Stimulated activated CD8-positive, alpha-beta memory T cell treated with anti-CD3 and anti-CD28 coated beads, Interleukin-15, amount 100 ng/mL, for 1 hour (primary cell): Measurements from ENCODE around the gene BCAP31.
"Not testable (repeated sequence)": the region's sequence is repeated elsewhere in the genome, so short reads cannot be mapped to it uniquely, and the experiment has no call there.

Experiments
- DNase-seq: peaks from one replicate; pipeline ENCODE4 v3.0.0-alpha.2; 2020; ENCODE audit warnings: low read depth

Gene BCAP31

DNA sequence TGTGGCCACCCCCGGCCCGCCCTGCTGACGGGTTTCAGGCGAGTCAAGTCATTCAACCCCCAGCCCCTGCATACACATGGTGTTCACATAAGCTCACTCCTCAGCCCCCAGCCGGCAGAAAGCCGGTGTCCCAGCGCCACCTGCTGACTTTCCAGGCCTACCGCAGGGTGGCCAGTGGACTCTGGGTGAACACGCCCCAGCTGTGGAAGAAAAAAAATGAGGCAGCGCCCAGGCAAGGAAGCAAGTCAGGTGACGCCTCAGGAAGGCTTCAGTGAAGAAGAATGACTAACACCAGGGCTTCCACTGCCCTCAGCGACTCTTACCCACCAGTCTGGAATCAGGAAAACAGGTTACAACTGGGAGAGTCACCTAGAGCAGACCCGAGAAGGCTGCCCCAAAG lies 15.8 kb downstream of the BCAP31 start:
- DNase-seq, result no peak

DNA sequence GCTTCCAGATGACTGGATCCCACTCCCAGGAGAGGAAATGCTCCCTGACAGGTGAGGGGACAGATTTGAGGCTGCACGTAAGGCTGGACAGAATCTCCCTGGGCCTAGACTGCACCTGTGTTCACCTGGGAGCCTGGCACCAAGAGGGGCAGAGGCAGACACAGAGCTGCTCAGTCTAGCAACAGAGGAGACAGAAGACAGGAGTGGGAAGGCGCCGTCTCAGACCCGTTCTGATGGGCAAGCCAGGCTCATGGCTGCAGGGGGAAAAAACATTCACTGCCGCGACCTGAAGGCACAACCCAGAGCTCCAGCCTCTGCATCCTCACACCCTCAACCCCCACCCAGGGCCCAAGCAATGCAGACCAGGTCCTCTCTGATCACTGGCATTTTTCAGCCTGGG lies 16.8 kb downstream of the BCAP31 start:
- no peak for DNase-seq

DNA sequence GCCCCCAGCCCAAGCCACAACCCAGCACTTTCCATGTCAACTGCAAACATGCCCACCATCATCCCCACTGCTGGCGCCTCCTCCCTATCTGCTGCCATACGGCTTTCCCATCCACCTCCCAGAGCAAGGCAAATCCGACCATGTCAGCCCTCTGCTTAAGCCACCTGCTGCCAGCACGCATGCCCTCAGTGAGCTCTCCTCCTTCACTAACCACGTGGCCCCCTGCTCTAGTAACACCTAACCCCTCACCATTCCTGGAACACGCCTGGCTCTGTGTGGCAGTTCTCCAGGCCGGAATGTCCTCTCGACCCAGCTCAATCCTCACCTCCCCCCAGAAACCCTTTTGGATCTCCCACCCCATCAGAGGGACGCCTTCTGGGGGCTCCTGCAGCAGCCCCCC lies 17.4 kb downstream of the BCAP31 start:
- no peak for DNase-seq

DNA sequence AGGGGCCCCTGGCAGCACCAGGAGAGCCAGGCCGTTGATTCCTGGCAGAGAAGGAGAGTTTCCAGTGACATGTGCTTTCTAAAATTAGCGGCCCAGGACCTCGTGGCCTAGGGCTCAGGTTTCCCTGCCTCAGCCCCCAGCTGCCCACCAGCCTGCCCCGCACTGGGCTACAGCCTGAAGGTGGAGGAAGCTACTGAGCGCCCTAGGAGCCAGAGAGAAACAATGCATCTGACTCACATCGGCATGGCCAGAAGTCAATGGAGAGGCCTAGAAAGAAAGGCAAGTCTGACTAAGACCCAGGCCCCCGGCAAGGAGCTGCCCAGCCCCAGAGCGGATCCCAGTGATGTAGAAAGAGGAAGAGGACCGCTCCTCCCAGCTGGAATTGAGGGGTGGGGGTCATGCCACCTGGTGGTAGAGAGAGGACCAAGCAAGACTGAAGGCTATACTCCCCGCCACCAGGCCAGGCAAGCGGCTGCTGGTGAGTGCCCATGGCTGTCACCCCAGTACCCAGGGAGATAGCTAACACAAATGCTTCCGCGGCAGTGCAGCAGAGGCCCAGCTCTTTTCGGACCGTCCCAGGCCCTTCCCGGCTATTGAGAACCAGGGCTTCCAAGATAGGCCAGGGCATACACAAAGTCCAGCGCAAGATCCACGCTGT lies 18.7 kb downstream of the BCAP31 start:
- not testable (repeated sequence) for DNase-seq

DNA sequence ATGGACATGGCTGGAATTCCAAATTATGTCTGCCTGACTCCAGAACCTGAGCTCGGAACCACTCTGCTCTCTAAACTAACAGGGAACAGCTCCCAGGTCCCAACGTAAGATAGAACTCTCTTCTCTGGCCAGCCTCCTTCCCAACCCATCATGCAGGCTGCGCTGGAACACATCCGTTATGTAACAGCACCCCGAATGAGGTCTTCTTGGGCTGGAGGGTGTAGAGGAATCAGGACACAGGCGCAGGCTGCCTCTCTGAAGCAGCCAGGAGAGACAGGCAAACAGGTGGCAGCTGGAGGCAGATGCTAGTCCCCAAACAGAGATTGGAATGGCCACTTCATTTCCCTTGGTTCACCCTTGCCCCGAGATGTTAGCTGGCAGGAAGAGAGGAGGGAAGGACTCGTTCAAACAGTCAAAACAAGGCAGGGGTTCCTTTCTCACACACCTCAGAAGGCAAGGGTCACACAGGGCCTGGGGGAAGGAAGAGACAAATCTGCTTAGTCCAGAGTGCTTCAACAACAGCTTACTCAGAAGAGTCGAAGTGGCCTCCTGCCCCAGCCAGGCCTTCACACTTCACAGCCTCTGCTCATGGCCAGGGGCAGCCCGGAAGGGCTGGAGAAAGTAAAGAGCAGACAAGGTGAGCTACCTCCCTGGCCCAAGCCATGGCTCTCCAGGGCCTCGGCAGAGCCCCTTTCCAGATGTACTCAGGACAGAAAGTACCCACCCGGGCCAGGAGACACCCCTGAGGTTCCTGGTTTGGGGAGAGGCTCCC lies 19.4 kb downstream of the BCAP31 start:
- not testable (repeated sequence) for DNase-seq

DNA sequence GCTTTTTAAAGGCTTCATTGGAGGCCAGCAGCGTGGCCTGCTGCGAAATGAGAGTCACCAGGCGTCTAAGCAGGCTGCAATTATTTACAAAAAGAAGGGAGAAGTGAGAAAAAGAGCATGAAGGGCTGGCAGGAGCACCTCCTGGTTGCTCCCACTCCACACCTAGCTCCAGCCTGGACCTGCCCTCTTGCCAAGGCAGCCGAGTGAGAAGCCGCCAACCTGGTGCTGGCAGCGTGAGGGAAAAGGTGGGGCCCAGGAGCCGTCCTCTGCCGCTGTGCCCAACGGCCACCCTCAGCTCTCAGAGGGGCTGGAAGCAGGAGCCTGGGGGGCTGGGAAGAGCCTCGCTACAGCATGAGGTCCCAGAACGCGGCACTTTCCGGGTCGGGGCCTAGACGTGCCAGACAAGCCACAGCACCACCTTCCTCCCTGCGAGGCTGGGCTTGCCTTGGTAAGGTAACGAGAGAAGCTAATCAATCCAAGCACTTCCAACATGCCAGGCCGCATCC lies 20.1 kb downstream of the BCAP31 start:
- no peak for DNase-seq

DNA sequence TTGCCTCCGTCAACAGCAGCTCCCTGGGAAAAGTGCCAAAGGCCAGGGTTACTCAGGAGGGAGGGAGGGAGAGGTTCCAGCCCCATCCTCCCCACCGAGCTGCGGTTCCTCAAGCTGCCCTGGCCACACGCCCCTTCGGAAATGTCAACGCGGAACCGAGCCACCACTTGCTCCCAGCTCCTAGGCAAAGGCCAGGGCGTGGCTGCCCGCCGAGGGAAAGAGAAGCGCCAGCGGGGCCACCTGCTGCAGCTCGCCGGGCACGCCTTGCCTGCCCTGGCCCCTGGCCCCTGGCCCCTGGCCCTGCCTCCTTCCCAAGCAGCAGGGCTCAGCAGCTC lies 21.2 kb downstream of the BCAP31 start:
- DNase-seq, result no peak

DNA sequence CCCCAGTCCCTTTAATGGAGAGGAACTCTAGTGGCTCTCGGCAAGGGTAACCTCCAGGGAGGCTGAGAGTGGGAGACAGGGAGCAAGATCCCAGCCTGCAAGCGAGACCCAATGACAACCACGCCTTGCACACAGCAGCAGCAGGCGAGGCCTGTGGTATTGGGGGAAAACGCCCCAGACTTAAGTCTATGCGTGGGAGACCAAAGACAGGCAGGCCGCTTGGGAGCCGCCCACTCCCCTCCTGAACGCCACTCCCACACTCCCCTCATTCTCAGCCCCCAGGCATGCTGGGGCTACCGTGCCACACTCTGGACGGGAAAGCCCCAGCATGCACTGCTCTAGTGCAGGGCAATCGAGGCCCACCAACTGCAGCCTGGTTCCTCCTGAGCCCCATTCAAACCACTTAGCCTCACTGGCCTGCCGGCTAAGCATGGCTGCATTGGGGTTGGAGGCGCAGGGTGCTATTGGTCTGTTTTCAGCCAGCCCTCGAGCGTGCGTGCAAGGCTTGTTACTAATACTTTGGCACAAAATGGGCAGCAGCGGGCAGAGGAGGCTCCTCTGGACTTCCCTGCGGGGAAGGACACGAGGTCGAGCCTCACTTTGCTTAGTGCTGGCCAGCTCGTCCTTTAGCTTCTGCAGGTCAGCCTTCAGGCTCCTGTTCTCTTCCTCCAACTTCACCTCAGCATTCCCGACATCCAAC lies 21.7 kb downstream of the BCAP31 start:
- no peak for DNase-seq

DNA sequence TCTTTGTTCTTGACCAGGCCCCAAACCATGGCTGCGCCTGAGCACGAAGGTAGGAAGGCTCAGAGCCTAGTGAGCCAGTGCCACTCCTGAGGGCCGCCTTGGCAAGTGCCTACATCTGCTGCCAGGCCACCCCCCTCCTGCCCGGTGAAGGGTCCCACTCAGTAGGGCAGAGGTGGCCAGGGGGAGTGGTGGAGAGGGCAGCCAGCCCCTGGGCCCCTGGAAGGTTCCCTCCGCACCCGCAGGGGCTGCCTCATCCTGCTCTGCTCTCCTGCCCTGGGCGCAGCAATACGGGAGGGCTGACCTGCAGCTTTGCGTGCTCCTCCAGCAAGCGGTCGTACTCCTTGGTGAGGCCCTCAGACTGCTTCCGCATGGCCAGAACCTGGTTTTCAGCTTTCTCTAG lies 22.5 kb downstream of the BCAP31 start:
- DNase-seq, result no peak

DNA sequence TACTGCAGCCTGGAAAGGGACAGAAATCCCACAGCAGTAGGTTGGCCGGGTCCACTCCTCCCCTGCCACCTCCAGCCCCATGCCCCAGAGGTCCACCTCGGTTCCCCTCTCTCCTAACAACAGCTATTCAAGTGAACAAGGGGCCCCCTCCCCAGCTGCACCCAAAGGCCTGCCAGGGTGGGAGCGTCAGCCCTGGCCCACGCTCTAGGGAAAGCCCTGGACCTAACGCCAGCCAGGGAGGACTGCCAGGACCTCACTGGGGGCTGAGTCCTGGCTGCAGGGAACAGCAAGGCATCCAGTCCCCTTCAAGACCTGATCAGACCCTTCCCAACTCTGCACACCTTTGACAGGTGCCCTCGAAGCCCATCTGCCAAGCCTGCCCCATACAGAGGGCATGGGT lies 23.2 kb downstream of the BCAP31 start:
- no peak for DNase-seq

DNA sequence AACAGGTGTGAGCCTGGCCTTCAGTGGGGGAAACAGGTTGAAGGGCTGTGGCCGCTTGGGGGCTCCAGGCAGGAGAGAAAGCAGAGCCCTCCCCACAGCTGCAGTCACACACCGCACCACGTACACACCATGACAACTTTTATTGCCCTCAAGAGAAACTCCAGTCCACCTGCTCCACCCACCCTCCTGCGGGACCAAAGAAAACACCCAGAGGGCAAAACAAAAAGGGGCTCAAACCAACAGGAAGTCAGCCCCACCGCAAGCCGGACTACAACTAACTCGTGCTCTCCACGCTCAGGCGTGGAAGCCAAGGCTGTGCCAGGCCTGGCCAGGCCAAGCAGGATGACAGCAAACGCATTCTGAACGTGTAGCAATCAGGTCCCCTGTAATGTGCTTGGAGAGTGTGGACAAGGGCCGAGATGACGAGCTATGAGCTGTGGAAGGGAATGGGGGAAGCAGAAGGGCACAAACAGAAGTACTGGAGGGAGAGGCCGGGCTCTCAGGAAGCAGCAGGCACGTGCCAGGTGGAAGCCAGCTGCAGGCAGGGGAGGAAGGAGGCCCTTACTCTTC lies 23.7 kb downstream of the BCAP31 start:
- no peak for DNase-seq

DNA sequence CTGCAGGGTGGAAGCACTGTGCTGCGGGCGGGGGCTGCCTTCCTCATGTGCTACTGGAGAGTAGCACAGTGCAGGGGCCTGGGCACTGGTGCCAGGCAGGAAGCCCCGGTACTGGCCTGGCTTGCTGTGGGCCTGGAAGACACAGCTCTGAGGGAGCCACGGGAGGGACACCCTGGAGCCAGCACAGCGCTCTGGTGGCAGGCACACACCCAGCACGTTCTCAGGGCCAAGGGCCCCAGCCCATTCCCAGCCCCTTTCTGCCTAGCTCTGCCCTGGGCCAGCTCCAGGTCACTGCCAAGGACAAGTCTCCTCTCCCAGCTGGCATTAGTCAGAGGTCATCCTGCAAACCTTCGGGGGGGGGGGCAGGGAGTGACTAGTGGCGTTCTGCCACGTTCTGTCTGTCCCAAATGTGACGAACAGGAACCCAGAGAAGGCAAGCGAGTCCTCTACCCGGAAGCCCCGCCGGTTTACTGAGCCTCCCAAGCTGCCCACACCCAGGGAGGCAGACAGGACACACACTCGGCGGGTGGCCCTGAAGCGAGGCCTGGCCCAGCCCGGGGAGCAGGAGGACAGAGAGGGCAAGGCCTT lies 24.3 kb downstream of the BCAP31 start:
- not testable (repeated sequence) for DNase-seq

DNA sequence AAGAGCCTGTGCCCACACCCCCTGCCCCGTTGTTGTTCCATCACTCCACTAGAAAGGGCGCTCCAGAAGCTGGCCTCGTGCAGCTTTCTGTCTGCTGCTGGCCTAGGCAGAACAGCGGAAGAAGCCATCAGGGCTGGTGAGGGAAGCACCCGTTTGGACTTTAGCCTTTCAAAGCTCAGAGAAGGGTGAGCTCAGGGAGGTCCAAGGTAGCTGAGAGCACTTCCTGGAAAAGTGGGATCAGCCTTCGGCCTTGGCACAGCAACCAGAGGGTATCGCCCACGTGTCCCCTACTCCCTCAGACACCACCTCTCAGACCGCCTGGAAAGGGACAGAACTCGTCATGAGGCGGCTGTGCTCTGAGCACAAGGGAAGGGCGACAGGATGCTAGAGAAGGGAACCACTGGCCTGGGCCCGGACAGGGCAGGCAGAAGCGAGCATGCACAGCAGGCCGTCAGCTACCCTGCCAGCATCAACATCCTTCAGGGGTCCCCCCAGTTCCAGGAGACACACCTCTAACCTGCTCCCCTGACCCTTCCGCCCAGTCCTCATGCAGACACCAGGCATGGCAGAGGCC lies 24.9 kb downstream of the BCAP31 start:
- DNase-seq, result not testable (repeated sequence)

DNA sequence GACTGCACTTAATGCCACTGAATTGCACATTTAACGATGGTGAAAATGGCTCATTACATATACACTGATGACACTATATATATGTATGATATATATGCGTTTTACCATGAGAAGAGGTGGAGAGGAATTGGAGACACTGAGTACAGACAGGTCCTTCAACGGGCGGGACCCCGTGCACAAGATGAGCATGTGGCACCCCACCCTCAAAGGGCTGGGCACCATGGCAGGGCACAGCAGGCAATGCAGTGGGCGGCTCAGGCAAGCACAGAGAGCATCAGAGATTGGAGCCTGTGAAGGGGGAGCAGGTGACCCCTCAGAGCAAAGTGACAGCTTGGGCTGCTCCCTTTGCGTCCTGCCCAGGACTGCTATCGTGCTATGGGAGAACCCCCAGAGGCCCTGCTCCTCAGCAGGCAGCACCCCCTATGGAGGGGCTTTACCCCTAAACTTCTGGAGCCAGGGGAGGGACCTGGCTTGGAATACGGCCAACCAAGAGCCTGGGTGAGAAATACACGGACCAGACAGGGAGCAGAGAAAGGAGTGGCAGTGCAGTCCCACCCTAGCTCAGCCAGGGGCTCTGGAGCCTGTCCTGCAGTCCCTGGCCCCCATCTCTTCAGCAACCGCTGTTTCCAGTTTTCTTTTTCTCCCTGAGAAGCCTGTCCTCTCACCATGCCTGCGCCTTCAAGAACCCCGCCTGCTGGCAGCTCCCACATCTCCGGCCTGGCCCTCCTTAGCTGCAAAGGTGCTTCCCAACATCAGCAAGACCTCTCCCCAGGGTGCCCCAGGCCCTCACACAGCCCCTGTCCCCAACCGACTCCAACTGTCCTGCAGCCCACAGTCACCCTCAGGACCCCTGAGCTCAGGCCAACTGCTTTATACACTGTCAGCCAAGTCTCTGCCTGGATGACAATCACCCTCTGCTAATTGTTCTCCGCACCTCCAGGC lies 26.0 kb downstream of the BCAP31 start:
- DNase-seq, result no peak

DNA sequence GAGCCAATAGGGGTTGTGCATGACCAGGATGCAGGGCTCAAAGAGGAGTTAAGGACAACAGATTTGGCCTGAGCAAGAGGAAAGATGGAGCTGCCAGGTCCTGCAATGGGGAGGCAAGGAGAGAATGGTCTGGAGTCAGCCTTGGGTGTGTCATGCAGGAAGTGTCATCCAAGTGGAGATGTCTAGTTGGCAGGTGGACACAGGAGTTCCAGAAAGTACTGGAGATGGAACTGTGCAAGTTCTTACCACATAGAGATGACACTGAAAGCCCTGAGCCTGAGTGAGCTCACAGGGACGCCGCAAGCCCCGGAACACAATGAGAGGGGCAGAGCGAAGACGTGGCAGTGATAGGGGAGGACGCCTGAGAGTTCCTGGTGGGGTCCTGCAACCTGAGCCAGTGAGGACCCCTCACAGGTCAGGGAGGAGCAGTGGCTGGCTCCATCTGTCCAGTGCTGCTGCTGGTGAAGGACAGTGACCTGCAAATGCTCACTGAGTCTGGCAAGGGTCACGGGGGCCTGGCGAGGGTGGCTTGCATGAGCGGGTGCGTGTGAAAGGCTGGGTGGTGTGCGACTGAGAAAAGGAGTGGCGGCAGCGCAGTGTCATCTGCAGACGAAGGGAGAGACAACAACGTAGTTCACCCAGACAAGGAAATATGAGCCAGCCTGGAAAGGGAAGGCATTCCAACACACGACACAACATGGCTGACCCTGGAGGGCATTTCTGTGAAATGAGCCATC lies 27.0 kb downstream of the BCAP31 start:
- DNase-seq, result not testable (repeated sequence)

DNA sequence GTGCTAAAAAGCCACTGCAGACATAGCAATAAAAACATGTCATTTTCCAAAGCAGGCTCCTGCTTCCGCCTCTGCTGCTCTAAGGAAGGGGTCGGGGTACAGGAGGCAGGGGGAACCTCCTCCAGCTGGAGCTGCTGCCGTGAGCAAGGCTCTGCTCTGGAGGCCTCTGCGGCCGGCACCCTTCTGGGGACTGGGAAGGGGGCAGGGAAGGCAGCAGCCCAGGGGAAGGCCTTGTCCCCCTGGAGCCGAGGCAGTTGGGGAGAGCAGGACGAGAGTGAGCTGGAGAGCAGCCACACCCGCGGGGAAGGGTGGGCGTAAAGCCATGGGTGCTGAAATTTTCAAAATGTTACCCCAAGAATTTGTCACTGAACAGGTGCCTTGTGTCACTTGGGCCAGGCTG lies 27.6 kb downstream of the BCAP31 start:
- not testable (repeated sequence) for DNase-seq

DNA sequence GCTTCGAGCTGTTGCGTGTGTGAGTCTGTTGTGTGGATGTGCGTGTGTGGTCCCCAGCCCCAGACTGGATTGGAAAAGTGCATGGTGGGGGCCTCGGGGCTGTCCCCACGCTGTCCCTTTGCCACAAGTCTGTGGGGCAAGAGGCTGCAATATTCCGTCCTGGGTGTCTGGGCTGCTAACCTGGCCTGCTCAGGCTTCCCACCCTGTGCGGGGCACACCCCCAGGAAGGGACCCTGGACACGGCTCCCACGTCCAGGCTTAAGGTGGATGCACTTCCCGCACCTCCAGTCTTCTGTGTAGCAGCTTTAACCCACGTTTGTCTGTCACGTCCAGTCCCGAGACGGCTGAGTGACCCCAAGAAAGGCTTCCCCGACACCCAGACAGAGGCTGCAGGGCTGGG lies 28.1 kb downstream of the BCAP31 start:
- no peak for DNase-seq

DNA sequence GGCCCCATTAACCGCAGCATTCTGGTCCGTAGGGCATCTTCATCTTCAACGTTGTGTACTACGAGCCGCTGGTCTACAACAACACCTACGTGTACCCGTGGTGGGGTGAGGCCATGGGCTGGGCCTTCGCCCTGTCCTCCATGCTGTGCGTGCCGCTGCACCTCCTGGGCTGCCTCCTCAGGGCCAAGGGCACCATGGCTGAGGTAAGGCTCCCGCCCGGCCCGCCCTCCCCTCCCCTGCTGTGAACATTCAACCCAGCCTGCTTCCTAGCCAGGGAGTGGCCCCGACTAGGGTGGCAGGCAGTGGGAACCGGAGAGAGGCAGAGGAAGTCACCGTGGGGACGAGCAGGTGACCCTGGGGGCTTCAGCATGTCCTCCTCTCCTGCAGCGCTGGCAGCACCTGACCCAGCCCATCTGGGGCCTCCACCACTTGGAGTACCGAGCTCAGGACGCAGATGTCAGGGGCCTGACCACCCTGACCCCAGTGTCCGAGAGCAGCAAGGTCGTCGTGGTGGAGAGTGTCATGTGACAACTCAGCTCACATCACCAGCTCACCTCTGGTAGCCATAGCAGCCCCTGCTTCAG lies 29.4 kb downstream of the BCAP31 start:
- no peak for DNase-seq

DNA sequence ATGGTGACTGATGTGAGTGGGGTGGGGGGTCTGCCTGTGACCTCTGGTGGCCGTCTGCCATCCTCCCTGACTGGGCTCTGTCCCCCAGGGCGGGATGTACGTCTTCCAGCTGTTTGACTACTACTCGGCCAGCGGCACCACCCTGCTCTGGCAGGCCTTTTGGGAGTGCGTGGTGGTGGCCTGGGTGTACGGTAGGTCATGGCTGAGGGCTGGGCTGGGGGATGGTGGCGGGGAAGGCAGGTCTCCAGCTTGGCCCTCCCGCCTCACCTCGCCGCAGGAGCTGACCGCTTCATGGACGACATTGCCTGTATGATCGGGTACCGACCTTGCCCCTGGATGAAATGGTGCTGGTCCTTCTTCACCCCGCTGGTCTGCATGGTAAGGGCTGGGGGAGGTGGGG lies 29.9 kb downstream of the BCAP31 start:
- DNase-seq, result not testable (repeated sequence)
